Skeletal muscle tissue (tissue), 4 donors: ENCODE measurements around the gene STX8. TPM values are rescaled to one million over a fixed set of nuclear protein-coding genes. Genes with fewer than 3 reads are reported as not detected.
"Not testable (repeated sequence)": the region's sequence is repeated elsewhere in the genome, so short reads cannot be mapped to it uniquely, and the experiment has no call there.

ENCODE experiments used
- H3K27ac ChIP-seq: one replicate; pipeline ENCODE4 v1.7.0; 2013; ENCODE audit warnings: mild to moderate bottlenecking, low read depth, low read length, inconsistent platforms
- H3K27me3 ChIP-seq, 3 donors: one replicate each; pipeline ENCODE4 v1.7.0; 2013; ENCODE audit warnings: low read length in 3 of 3; ENCODE audit not compliant: control insufficient read depth in 3 of 3, insufficient read depth in 3 of 3
- H3K36me3 ChIP-seq, 3 donors: one replicate each; pipeline ENCODE4 v1.7.0; 2013; ENCODE audit warnings: low read length in 3 of 3; ENCODE audit not compliant: control insufficient read depth in 3 of 3, insufficient read depth in 3 of 3
- H3K4me1 ChIP-seq, 3 donors: one replicate each; pipeline ENCODE4 v1.7.0; 2013; ENCODE audit warnings: low read length in 3 of 3, mild to moderate bottlenecking in 3 of 3; ENCODE audit not compliant: control insufficient read depth in 3 of 3, insufficient read depth in 3 of 3
- H3K4me3 ChIP-seq, 3 donors: one replicate each; pipeline ENCODE4 v1.7.0; 2013; ENCODE audit warnings: low read length in 3 of 3
- H3K9ac ChIP-seq, 3 donors: one replicate each; pipeline ENCODE4 v1.7.0; 2013; ENCODE audit warnings: low read length in 3 of 3, mild to moderate bottlenecking in 3 of 3, moderate library complexity in 2 of 3, low read depth in 1 of 3
- H3K9me3 ChIP-seq, 3 donors: one replicate each; pipeline ENCODE4 v1.7.0; 2013; ENCODE audit warnings: low read length in 3 of 3; ENCODE audit not compliant: control insufficient read depth in 3 of 3
- total RNA-seq: library from RNA; depleted of rRNA; stranded (reverse); fragments of >200 nt; gene quantifications from one replicate; pipeline ENCODE4 v1.2.3, GENCODE V29; 2014
- donor health status: Osteomylitis.

The STX8 gene, protein sequence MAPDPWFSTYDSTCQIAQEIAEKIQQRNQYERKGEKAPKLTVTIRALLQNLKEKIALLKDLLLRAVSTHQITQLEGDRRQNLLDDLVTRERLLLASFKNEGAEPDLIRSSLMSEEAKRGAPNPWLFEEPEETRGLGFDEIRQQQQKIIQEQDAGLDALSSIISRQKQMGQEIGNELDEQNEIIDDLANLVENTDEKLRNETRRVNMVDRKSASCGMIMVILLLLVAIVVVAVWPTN
- 68.4 TPM for total RNA-seq

DNA sequence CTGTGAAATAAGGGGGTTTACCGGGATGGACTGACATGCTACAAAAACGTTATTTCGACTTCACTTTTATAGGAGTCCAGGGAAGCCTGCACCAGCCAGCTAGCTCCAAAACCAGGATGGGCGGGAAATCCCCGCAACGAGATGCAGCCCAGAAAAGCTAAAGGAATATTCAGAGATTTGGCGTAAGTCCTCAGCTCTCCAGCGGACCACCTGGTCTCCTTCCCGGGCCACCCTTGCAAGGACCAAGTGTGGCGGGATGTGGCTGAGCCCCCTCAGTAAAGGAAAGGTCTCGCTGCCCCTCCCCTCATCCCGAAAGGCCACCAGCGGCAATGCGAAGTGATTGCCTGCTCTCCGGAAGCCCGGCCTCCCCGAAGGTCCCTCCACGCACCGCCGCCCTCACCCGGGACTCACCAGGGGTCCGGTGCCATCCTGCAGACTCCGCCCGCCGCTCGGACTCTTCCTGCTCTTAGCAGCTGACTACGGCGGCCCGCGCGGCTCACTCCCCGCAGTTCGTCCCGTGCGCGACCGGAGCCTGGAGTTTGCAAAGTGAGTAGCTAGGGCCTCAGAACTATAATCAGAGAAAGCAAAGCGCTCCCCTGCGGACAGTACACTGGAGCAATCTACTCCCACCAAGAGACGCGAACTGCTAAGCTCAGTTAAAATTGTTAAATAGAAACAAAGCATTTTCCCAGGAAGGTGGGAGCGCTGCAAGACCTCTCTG is at the start of gene STX8:
Gene STX8, minus strand, starts transcription at position 440 of the 721 bp plus-strand sequence. Its CDS starts 12 bp downstream, at position 428.
- no peaks in the 10 kb centered on the region for H3K9me3 ChIP-seq
- H3K9ac ChIP-seq = peak within 1 kb of the TSS; percentile 85 to 94 (median 90)
- no peak within 1 kb of the TSS for H3K27ac ChIP-seq
- peaks cover 0 to 2% (median 0%) of the 10 kb centered on the region in 3 donors for H3K36me3 ChIP-seq
- H3K4me1 ChIP-seq = peaks cover 9 to 16% (median 11%) of the 10 kb centered on the region in 3 donors
- no peaks in the 10 kb centered on the region for H3K27me3 ChIP-seq
- H3K4me3 ChIP-seq = peak within 1 kb of the TSS; percentile 97 to 98 (median 97)

DNA sequence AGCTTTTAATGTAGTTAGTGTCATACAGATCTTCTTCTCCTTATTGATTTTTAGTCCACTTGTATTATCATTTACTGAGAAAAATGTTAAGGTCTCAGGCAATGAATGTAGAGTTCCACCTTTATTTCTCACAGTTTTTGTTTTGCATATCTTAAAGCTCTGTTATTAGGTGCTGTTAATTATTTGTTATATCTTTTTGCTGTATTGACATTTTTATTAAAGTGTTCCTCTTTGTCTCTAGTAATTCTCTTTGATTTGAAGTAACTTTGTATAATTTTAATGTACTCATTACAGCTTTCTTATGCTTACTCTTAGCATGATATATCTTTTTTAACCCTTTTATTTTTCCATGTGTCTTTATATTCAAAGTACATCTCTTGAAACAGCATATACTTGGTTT is 47.3 kb upstream of the STX8 start:
- Histone ChIP-seq H3K36me3 (no peaks in the 10 kb centered on the region), H3K9ac (no peak overlapping the region), H3K4me1 (no peaks in the 10 kb centered on the region), H3K27me3 (no peaks in the 10 kb centered on the region), H3K9me3 (peaks cover 0 to 20% (median 3%) of the 10 kb centered on the region in 3 donors), H3K4me3 (no peak overlapping the region), H3K27ac (no peak overlapping the region)

DNA sequence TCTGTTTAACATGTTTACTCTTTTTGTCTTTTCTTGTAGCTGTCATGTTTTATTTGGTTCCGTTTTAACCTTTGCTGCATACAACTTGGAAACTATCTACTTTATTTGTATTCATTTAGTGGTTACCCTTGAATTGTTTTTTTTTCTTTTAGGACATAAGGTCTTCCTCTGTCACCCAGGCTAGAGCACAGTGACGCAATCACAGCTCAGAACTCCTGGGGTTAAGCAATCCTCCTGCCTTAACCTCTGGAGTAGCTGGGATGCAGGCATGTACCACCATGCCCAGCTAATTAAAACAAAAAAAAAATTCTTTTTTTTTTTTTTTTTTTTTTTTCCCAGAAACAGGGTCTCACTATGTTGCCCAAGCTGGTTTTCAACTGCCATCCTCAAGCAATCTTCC is 39.9 kb upstream of the STX8 start:
- no peak overlapping the region for H3K9ac ChIP-seq
- no peaks in the 10 kb centered on the region for H3K9me3 ChIP-seq
- no peak overlapping the region for H3K27ac ChIP-seq
- no peaks in the 10 kb centered on the region for H3K27me3 ChIP-seq
- no peak overlapping the region for H3K4me3 ChIP-seq
- H3K36me3 ChIP-seq = no peaks in the 10 kb centered on the region
- no peaks in the 10 kb centered on the region for H3K4me1 ChIP-seq

DNA sequence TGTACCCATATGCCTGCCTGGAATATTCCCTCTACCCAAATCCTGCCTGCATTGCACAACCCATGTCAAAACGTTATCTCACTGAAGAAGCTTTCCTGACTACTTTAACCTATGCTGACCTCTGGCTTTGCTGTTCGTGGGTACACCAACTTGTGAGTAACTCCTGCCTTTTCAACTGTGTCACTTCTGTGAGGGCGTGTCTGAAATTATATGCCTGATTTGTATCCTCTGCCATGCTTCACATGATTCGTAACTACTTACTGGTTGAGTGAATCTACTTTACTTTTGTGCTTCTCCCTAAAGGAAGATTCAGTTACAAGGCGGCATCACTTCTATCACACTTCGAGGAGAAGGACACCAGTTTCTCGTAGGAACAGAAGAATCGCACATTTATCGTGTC is 36.4 kb upstream of the STX8 start:
- Histone ChIP-seq H3K4me1 (no peaks in the 10 kb centered on the region), H3K9ac (no peak overlapping the region), H3K4me3 (no peak overlapping the region), H3K9me3 (no peaks in the 10 kb centered on the region), H3K27me3 (no peaks in the 10 kb centered on the region), H3K27ac (no peak overlapping the region), H3K36me3 (no peaks in the 10 kb centered on the region)

DNA sequence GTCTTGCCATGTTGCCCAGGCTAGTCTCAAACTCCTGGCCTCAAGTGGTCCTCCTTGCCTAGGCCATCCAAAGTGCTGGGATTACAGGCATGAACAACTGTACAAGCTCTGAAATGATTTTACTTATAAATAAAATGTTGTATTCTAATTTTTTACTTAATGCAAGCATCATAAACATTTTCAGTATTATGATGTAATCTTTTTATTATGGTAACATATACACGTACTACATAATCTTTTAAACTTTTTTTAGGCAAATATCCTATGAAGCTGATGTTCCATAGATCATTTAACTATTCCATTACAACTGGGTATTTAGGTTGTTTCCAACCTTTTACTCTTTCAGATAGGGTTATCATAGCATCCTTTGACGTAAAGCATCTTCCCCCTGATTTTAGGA is 35.9 kb upstream of the STX8 start:
- Histone ChIP-seq H3K9me3 (no peaks in the 10 kb centered on the region), H3K27ac (no peak overlapping the region), H3K9ac (no peak overlapping the region), H3K36me3 (no peaks in the 10 kb centered on the region), H3K4me3 (no peak overlapping the region), H3K27me3 (no peaks in the 10 kb centered on the region), H3K4me1 (no peaks in the 10 kb centered on the region)

DNA sequence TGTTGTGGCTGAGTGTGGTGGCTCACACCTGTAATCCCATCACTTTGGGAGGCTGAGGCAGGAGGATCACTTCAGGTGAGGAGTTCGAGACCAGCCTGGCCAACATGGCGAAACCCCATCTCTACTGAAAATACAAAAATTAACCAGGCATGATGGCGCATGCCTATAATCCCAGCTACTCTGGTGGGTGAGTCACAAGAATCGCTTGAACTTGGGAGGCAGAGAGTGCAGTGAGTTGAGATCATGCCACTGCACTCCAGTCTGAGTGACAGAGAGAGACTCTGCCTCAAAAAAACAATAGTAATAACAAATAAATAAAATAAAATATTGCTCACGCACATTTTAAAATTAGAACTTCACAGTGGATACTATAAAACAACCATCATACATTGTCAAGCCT is 31.4 kb upstream of the STX8 start:
- not testable (repeated sequence) for H3K27me3 ChIP-seq, H3K9ac ChIP-seq, H3K4me1 ChIP-seq, H3K27ac ChIP-seq, H3K9me3 ChIP-seq, H3K4me3 ChIP-seq, H3K36me3 ChIP-seq

DNA sequence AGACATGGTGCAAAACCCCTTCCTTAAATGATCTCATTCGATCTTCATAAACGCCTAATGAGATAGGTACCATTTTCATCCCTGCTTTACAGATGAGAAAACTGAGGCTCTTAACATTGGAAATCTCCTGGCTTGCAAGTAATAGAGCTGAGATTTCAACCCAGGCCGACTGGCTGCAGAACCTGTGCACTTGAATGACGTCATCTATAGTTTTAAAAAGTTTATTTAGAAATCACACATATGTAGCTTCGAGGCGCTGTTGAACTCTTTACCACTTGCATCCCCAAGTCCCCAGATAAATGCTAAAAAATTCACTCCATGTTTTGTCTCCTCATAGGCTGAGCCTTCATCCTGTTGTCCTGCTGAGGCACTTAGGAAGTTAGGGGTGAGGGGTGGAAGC is 30.8 kb upstream of the STX8 start:
- H3K27ac ChIP-seq = no peak overlapping the region
- no peaks in the 10 kb centered on the region for H3K9me3 ChIP-seq
- no peak overlapping the region for H3K4me3 ChIP-seq
- no peak overlapping the region for H3K9ac ChIP-seq
- no peaks in the 10 kb centered on the region for H3K27me3 ChIP-seq
- H3K36me3 ChIP-seq = no peaks in the 10 kb centered on the region
- no peaks in the 10 kb centered on the region for H3K4me1 ChIP-seq

DNA sequence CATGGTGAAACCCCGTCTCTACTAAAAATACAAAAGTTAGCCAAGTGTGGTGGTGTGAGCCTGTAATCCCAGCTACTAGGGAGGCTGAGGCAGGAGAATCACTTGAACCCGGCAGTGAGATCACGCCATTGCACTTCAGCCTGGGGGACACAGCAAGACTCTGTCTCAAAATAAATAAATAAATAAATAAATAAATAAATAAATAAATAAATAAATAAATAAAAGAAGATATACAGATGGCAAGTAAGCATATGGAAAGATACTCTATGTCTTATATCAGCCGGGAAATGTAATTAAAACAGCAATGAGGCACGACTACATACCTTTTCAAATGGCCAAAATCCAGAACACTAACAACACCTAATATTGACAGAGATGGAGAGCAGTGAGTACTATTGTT is 29.0 kb upstream of the STX8 start:
- H3K27me3 ChIP-seq, H3K9ac ChIP-seq, H3K27ac ChIP-seq, H3K36me3 ChIP-seq, H3K4me1 ChIP-seq, H3K4me3 ChIP-seq, H3K9me3 ChIP-seq: not testable (repeated sequence)

DNA sequence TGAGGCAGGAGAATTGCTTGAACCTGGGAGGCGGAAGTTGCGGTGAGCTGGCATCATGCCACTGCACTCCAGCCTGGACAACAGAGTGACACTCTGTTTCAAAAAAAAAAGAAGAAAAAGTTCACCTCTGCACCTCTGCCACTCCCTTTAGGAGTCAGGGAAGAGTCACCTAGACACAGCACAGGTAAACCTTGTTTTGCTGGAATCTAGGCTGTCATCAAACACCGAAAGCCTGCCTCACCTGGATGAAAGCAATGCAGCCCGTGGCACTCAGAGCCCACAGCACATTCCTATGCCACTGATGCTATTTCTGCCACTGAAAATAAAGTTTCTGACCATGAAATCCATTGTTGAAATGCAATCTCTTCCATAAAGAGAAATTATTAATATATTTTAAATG is 23.0 kb upstream of the STX8 start:
- Histone ChIP-seq H3K27me3 (peaks cover 0 to 4% (median 2%) of the 10 kb centered on the region in 3 donors), H3K4me1 (no peaks in the 10 kb centered on the region), H3K36me3 (no peaks in the 10 kb centered on the region), H3K9me3 (no peaks in the 10 kb centered on the region), H3K4me3 (no peak overlapping the region), H3K27ac (no peak overlapping the region), H3K9ac (no peak overlapping the region)

DNA sequence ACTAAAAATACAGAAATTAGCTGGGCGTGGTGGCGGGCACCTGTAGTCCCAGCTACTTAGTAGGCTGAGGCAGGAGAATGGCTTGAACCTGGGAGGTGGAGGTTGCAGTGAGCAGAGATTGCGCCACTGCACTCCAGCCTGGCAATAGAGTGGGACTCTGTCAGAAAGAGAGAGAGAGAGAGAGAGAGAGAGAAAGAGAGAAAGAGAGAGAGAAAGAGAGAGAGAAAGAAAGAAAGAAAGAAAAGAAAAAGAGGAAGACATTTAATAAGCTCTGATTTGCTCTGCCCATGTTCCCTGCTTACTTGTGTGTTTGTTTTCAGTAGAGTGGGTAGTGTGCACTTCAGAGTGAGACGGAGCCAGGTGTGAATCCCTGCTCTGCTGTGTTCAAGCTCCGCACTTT is 22.0 kb upstream of the STX8 start:
- H3K4me1 ChIP-seq, H3K36me3 ChIP-seq, H3K27me3 ChIP-seq, H3K4me3 ChIP-seq, H3K9ac ChIP-seq, H3K27ac ChIP-seq, H3K9me3 ChIP-seq: not testable (repeated sequence)
